ENCODE measurements around the gene TGFA.

GRCh38 chr2:70448041-70448440, 105.6 kb downstream of the TGFA start:
- no peak for TF ChIP-seq POLR2AphosphoS5 (IDR thresholded peaks at IDR 0.05)
- TF ChIP-seq CTCF (IDR thresholded peaks at IDR 0.05): no peak
